Measurements from ENCODE around the gene DEDD. TPM values are rescaled to one million over a fixed set of nuclear protein-coding genes. Genes with fewer than 3 reads are reported as not detected.

The DEDD gene
- total and polyA plus RNA-seq, 2 of the 13 experiments (the other 11 are each of a cell fraction or from before 2014, with no cell fraction given) = 12.6 to 27.8 TPM

DNA sequence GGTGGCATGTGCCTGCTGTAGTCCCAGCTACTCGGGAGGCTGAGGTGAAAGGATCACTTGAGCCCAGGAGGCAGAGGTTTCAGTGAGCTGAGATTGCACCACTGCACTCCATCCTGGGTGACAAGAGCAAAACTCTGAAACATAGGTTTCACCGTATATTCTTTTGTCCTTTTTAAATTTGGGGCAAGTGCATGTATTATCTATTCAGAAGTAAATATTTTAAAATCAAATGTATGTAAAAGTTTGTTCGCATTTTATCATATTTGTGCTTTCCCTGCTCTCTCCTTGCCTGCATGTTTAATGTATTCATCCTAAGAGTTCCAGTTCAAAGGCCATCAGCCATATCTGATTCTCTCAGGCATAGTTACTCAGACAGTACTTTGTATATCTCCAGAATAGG is 13.4 kb upstream of the DEDD start:
- no peaks in the 10 kb centered on the region for H3K4me1 ChIP-seq (ENCODE audit: insufficient read depth, low read length)
- intact Hi-C loops (cut with micrococcal nuclease; ENCODE audit: unreplicated experiment) (no loop called here), in situ Hi-C loops (cut with HindIII; ENCODE audit: extremely low pct_ligation_motif_present, low pct_unique_long_range_greater_than_20kb) (no loop called here)
- H3K27me3 ChIP-seq (ENCODE audit: control insufficient read depth in 1 of 2, insufficient read depth in 2 of 2, low read length in 2 of 2) = no peaks in the 10 kb centered on the region
- no peaks in the 10 kb centered on the region for H3K9me3 ChIP-seq (ENCODE audit: low read length)
- no peaks in the 10 kb centered on the region for H4K20me1 ChIP-seq (ENCODE audit: insufficient read depth, low read length)
- no peak overlapping the region for H3K4me2 ChIP-seq (ENCODE audit: low read depth, low read length)
- H3K9ac ChIP-seq (ENCODE audit: insufficient read depth, low read depth, low read length) = no peak overlapping the region
- FAIRE-seq = no peak
- ChIA-PET POLR2A (no interaction called here), CTCF (ENCODE audit: low intra/inter-chr PET ratio, low total read pairs) (no interaction called here)
- ATAC-seq = no peak
- DNase-seq (ENCODE audit: low spot score) = no peak
- BruUV-seq (replicated peaks) = no TSS peak
- H2AFZ ChIP-seq (ENCODE audit: low read length) = no peak overlapping the region
- whole genome bisulfite sequencing (ENCODE audit: low lambda C conversion rate) = 23% methylated on average over 3 of the region's 3 CpGs
- no peaks in the 10 kb centered on the region for H3K36me3 ChIP-seq (replicated peaks in 1 of 2; ENCODE audit: control insufficient read depth in 1 of 2, insufficient read depth in 2 of 2, low read length in 2 of 2)
- no peak overlapping the region for H3K4me3 ChIP-seq (replicated peaks in 1 of 3; ENCODE audit: insufficient read depth in 1 of 3, low read depth in 2 of 3, low read length in 3 of 3)
- H3K79me2 ChIP-seq (ENCODE audit: insufficient read depth, low read length) = no peaks in the 10 kb centered on the region
- no peak overlapping the region for H3K27ac ChIP-seq (ENCODE audit: extremely low read length, insufficient read depth, low read length)
- TF ChIP-seq, protein P1, sequence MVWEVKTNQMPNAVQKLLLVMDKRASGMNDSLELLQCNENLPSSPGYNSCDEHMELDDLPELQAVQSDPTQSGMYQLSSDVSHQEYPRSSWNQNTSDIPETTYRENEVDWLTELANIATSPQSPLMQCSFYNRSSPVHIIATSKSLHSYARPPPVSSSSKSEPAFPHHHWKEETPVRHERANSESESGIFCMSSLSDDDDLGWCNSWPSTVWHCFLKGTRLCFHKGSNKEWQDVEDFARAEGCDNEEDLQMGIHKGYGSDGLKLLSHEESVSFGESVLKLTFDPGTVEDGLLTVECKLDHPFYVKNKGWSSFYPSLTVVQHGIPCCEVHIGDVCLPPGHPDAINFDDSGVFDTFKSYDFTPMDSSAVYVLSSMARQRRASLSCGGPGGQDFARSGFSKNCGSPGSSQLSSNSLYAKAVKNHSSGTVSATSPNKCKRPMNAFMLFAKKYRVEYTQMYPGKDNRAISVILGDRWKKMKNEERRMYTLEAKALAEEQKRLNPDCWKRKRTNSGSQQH (CRISPR knock-in tag; IDR thresholded peaks at IDR 0.05; ENCODE audit: low read depth) = no peak
- no peak for TF ChIP-seq ZBTB21 (CRISPR knock-in tag; IDR thresholded peaks at IDR 0.05)
- TF ChIP-seq SYNCRIP (IDR thresholded peaks at IDR 0.05; ENCODE audit: insufficient read depth, low read depth, low read length) = no peak
- no peak for TF ChIP-seq CBX2 (IDR thresholded peaks at IDR 0.05; ENCODE audit: low read depth, low read length)
- TF ChIP-seq CBX2 (CRISPR knock-in tag; IDR thresholded peaks at IDR 0.05; ENCODE audit: low read depth) = no peak
- TF ChIP-seq, protein P2, sequence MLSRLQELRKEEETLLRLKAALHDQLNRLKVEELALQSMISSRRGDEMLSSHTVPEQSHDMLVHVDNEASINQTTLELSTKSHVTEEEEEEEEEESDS (CRISPR knock-in tag; IDR thresholded peaks at IDR 0.05; ENCODE audit: borderline replicate concordance) = no peak
- TF ChIP-seq SRY (CRISPR knock-in tag; IDR thresholded peaks at IDR 0.05) = no peak
- TF ChIP-seq ZC3H4 (CRISPR knock-in tag; IDR thresholded peaks at IDR 0.05; ENCODE audit: borderline replicate concordance) = no peak
- TF ChIP-seq ZNF451 (CRISPR knock-in tag; IDR thresholded peaks at IDR 0.05) = no peak
- TF ChIP-seq PBX3 (CRISPR knock-in tag; IDR thresholded peaks at IDR 0.05; ENCODE audit: borderline replicate concordance) = no peak
- TF ChIP-seq SP4 (CRISPR knock-in tag; IDR thresholded peaks at IDR 0.05) = no peak
- no peak for TF ChIP-seq NPAS2 (CRISPR knock-in tag; IDR thresholded peaks at IDR 0.05; ENCODE audit: borderline replicate concordance)
- no peak for TF ChIP-seq LBX2 (CRISPR knock-in tag; IDR thresholded peaks at IDR 0.05; ENCODE audit: borderline replicate concordance)
- no peak for TF ChIP-seq GATA4 (IDR thresholded peaks at IDR 0.05; ENCODE audit: borderline replicate concordance, low read depth)

Data from HepG2 (cell line).